Natural killer cell (primary cell): ENCODE data around the gene SUSD2. TPM values are rescaled to one million over a fixed set of nuclear protein-coding genes. Genes with fewer than 3 reads are reported as not detected.
A peak's percentile ranks its signal among the peaks of the same experiment; 100 is the strongest.

ENCODE experiments used
- ATAC-seq, 3 donors: fragments of 150-1000 bp in 2 of 3; fragments of 200-7000 bp in 1 of 3; cut with Tn5 transposase; 1 replicate in 1 of 3; 2 replicates in 2 of 3; pipeline ENCODE4 v1.10.0; 2021; ENCODE audit warnings: mild to moderate bottlenecking in 2 of 3, moderate library complexity in 2 of 3
- DNase-seq, 2 donors: peaks; one replicate each; pipeline versions ENCODE4 v3.0.0 to v3.0.0-alpha.2; 2013 to 2021; ENCODE audit warnings: mixed read lengths in 1 of 2
- H3K27ac ChIP-seq: one replicate; pipeline ENCODE4 v1.5.1; 2013; ENCODE audit warnings: mild to moderate bottlenecking, low read length
- H3K27me3 ChIP-seq: one replicate; pipeline ENCODE4 v1.6.1; 2013; ENCODE audit warnings: low read length; ENCODE audit not compliant: control insufficient read depth, insufficient read depth
- H3K36me3 ChIP-seq: one replicate; pipeline ENCODE4 v1.6.1; 2013; ENCODE audit warnings: low read length; ENCODE audit not compliant: control insufficient read depth, insufficient read depth
- H3K4me1 ChIP-seq: one replicate; pipeline ENCODE4 v1.6.1; 2013; ENCODE audit warnings: low read length; ENCODE audit not compliant: control insufficient read depth, insufficient read depth
- H3K4me3 ChIP-seq: one replicate; pipeline ENCODE4 v1.5.1; 2013; ENCODE audit warnings: low read length
- H3K9me3 ChIP-seq: one replicate; pipeline ENCODE4 v1.6.1; 2013; ENCODE audit warnings: low read length; ENCODE audit not compliant: control insufficient read depth, insufficient read depth
- H3K27ac Mint-ChIP-seq, 2 donors: one replicate each; pipeline ENCODE4 v1.8.0; 2022; ENCODE audit warnings: mild to moderate bottlenecking in 2 of 2, mixed read lengths in 2 of 2, moderate library complexity in 1 of 2
- H3K27me3 Mint-ChIP-seq, 2 donors: one replicate each; pipeline ENCODE4 v1.8.0; 2022; ENCODE audit warnings: low read depth in 2 of 2, mixed read lengths in 2 of 2
- H3K36me3 Mint-ChIP-seq: one replicate; pipeline ENCODE4 v1.8.0; 2022; ENCODE audit warnings: mixed read lengths
- H3K4me1 Mint-ChIP-seq, 2 donors: one replicate each; pipeline ENCODE4 v1.8.0; 2022; ENCODE audit warnings: mixed read lengths in 2 of 2
- H3K4me3 Mint-ChIP-seq: one replicate; pipeline ENCODE4 v1.8.0; 2022; ENCODE audit warnings: mild to moderate bottlenecking, moderate library complexity, mixed read lengths
- H3K9me3 Mint-ChIP-seq, 2 donors: one replicate each; pipeline ENCODE4 v1.8.0; 2022; ENCODE audit warnings: mixed read lengths in 2 of 2
- WGBS: methylation state at CpG from one replicate; pipeline ENCODE4 v1.1.7; 2013; ENCODE audit warnings: missing lambda C conversion rate; ENCODE audit not compliant: insufficient coverage; 5-methylcytosine and 5-hydroxymethylcytosine counted together
- intact Hi-C: fragments of 100-400 bp; cut with micrococcal nuclease; formaldehyde crosslinking; loops from one replicate; pipeline ENCODE4 v1.14.2; 2022
- total RNA-seq, 4 donors: library from RNA; stranded (reverse); fragments of 120-200 nt in 1 of 4; gene quantifications; one replicate each; pipeline versions ENCODE4 v1.2.3 to v1.2.4, GENCODE V29; 2013 to 2022
- TF ChIP-seq, protein P1 (sequence below): fragments of 200-600 bp; IDR thresholded peaks from one replicate; pipeline ENCODE4 v1.8.0; 2022; ENCODE audit warnings: antibody characterized with exemption

Gene SUSD2
- total RNA-seq, 3 donors from 2014 or later (not counting 1 experiment from before 2014, with no cell fraction given), result 0.75 to 1.7 (median 1.5) TPM

DNA sequence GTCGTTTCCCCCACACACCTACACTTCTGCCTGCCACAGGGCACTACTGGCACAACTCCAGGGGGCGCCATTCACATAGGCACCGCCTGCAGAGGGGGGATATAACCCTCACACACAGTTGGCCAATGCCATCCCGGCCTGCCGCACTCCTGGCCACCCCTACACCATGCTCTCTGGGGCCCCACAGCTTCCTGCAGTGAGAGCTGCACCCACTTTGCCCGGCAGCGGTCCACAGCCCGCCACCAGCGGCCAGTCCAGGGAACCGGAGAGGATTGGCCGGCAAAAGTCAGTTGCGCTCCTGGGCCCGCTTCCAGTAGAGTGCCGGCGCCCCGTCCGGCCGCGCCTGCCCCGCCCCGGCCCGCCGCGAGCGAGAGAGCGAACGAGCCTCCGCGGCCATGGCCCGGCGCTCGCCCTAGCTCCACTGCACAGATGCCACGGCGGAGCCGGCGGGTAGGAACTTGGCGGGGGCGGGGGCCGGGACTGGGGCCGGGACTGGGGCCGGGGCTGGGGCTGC, 25.6 kb upstream of the SUSD2 start:
- ATAC-seq, result peak; percentile 36 to 57 (median 52)
- WGBS, result under 1% methylated on average over 41 of the region's 41 CpGs

DNA sequence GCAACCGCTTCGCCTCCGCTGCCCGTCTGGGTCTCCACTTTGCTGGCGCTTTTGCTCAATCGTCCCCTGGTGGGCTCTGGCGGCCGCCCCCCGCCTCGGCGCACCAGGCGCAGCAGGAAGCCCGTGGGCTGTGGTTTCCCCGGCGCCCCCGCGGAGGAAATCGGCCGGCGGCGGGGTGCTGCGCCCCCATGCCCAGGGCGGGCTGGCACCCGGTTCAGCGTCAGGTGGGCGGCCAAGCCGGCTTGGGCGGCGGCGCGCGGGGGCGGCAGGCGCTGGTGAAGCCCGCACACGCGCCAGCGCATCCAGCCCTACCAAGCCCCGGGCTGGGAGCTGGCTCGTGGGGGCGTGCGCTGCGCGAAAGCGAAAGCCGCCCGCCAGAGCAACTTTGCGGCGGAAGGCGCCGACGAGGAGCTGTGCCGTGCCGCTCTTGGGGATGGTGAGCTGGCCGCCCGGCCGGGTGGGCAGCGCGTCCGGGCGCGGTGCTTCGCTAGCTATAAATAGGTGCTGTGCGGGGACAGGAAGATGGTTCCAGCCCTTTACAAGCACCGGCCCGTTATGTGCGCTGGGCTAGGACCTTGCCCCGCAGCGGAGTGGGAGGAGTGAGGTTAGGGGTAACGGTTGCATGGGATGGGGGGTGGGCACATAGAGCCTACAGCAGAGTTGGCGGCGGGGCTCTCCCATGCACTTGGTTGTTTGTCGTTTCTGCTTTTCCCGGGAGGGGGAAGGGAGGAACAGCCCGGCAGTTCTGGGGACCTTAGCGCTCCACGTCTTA, 25.0 kb upstream of the SUSD2 start:
- Histone ChIP-seq H3K27ac (peak overlapping the region; percentile 65), H3K36me3 (peaks cover 20% of the 10 kb centered on the region), H3K27me3 (no peaks in the 10 kb centered on the region), H3K9me3 (no peaks in the 10 kb centered on the region), H3K4me3 (peak overlapping the region; percentile 98), H3K4me1 (peaks cover 84% of the 10 kb centered on the region)
- Mint-ChIP-seq H3K27me3 (no peaks in the 10 kb centered on the region), H3K4me1 (peaks cover 72 to 78% of the 10 kb centered on the region in 2 donors), H3K4me3 (peak overlapping the region; percentile 94), H3K27ac (peak overlapping the region; percentile 85 to 88), H3K9me3 (no peaks in the 10 kb centered on the region), H3K36me3 (no peaks in the 10 kb centered on the region)
- intact Hi-C loops, result loop anchor here (10.0 kb wide), 1 partner anchor 142 kb away; the partner anchor contains the start of gene CABIN1
- peak; percentile 61 to 82 for DNase-seq
- WGBS, result under 1% methylated on average over 77 of the region's 77 CpGs
- ATAC-seq, result peak; percentile 64 to 78 (median 65)
- TF ChIP-seq, protein P1, sequence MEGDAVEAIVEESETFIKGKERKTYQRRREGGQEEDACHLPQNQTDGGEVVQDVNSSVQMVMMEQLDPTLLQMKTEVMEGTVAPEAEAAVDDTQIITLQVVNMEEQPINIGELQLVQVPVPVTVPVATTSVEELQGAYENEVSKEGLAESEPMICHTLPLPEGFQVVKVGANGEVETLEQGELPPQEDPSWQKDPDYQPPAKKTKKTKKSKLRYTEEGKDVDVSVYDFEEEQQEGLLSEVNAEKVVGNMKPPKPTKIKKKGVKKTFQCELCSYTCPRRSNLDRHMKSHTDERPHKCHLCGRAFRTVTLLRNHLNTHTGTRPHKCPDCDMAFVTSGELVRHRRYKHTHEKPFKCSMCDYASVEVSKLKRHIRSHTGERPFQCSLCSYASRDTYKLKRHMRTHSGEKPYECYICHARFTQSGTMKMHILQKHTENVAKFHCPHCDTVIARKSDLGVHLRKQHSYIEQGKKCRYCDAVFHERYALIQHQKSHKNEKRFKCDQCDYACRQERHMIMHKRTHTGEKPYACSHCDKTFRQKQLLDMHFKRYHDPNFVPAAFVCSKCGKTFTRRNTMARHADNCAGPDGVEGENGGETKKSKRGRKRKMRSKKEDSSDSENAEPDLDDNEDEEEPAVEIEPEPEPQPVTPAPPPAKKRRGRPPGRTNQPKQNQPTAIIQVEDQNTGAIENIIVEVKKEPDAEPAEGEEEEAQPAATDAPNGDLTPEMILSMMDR, result no peak

More for the DNA sequence above, 25.6 kb upstream of the SUSD2 start:
- Histone ChIP-seq H3K36me3 (peaks cover 13% of the 10 kb centered on the region), H3K9me3 (no peaks in the 10 kb centered on the region), H3K4me3 (peak overlapping the region; percentile 98), H3K27ac (peak overlapping the region; percentile 70), H3K4me1 (peaks cover 78% of the 10 kb centered on the region), H3K27me3 (no peaks in the 10 kb centered on the region)
- no peaks in the 10 kb centered on the region for H3K27me3 Mint-ChIP-seq
- TF ChIP-seq, protein P1, result no peak
- peak; percentile 47 to 69 for DNase-seq
- peak overlapping the region; percentile 94 for H3K4me3 Mint-ChIP-seq
- peaks cover 67 to 72% of the 10 kb centered on the region in 2 donors for H3K4me1 Mint-ChIP-seq
- intact Hi-C loops, result loop anchor here (10.0 kb wide), 1 partner anchor 141 kb away; the partner anchor contains the start of gene CABIN1
- no peaks in the 10 kb centered on the region for H3K36me3 Mint-ChIP-seq
- peak overlapping the region; percentile 83 to 88 for H3K27ac Mint-ChIP-seq
- H3K9me3 Mint-ChIP-seq, result no peaks in the 10 kb centered on the region

DNA sequence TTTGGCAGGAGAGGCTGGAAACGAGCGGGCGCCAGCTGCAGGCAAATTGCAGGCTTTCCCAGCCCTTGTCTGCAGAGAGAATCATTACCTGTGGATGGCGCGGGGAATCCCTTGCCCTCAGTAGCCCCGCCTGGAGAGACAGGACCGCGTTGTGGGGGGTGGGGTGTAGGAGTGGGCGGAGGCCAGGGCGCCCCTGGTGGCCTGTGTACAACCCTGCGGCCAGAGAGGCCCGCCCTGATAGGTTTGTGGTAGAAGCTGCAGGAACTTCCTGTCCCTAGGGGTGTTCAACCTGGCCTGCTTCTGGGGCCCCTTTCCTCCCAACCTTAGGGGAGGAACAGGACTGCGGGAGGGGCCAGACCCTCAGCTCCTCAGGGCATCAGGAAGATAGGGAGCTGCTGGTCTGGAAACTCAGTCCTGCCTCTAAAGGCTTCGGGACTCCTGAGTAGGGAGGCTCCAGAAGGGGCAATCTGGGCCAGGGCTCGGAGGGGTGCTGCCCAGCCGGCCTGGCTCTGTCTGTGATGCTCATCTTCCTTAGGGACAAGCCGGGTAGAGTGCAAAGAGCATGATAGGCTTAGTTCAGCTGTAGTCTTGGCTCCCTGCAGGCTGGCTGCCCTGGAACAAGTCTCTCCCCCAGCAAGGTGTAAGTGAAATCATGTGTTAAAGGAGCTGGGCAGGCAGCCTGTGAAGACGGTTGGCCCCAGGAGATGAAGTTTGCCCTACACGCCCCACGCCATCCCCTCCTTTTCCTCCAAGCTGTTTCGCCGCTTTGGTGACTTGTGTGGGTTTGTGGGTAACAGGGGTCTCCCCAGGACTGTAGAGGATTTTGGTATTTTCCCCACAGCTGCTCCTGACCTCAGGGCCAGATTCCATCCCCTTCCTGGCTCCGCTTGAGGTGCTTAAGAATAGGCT, 24.1 kb upstream of the SUSD2 start:
- no peaks in the 10 kb centered on the region for H3K27me3 ChIP-seq
- intact Hi-C loops, result loop anchor here (10.0 kb wide), 1 partner anchor 142 kb away; the partner anchor contains the start of gene CABIN1
- no peaks in the 10 kb centered on the region for H3K36me3 Mint-ChIP-seq
- no peaks in the 10 kb centered on the region for H3K9me3 ChIP-seq
- under 1% methylated on average over 17 of the region's 23 CpGs for WGBS
- H3K27ac ChIP-seq, result peak overlapping the region; percentile 65
- peaks cover 69 to 86% of the 10 kb centered on the region in 2 donors for H3K4me1 Mint-ChIP-seq
- H3K4me3 ChIP-seq, result peak overlapping the region; percentile 98
- H3K4me3 Mint-ChIP-seq, result peak overlapping the region; percentile 94
- peak overlapping the region; percentile 85 to 88 for H3K27ac Mint-ChIP-seq
- peaks cover 27% of the 10 kb centered on the region for H3K36me3 ChIP-seq
- peak; percentile 77 to 90 (median 82) for ATAC-seq
- TF ChIP-seq, protein P1, result peak; percentile 82
- peaks cover 85% of the 10 kb centered on the region for H3K4me1 ChIP-seq
- H3K27me3 Mint-ChIP-seq, result no peaks in the 10 kb centered on the region
- DNase-seq, result peak; percentile 83 to 95
- no peaks in the 10 kb centered on the region for H3K9me3 Mint-ChIP-seq
